SKM-1 treated with dmso at 0.1 percent for 144 hours (cell line): Measurements from ENCODE around the gene SERP2.

ENCODE experiments used
- DNase-seq: peaks from one replicate; lab custom pipeline; 2025; ENCODE audit not compliant: unreplicated experiment; lab: John Stamatoyannopoulos, UW

The SERP2 gene

GRCh38 chr13:44409595-44409994 lies 36.0 kb downstream of the SERP2 start:
- DNase-seq, result no peak

GRCh38 chr13:44410328-44410859 lies 36.8 kb downstream of the SERP2 start:
- no peak for DNase-seq

GRCh38 chr13:44411841-44412240 lies 38.2 kb downstream of the SERP2 start:
- no peak for DNase-seq

- no peak for DNase-seq
These were observed 38.8 kb downstream of the SERP2 start for GRCh38 chr13:44412346-44412935.

- DNase-seq, result no peak
These were observed 39.5 kb downstream of the SERP2 start for GRCh38 chr13:44413095-44413494.

- DNase-seq, result no peak
These were observed 41.1 kb downstream of the SERP2 start for GRCh38 chr13:44414716-44415115.

- no peak for DNase-seq
These were observed 42.2 kb downstream of the SERP2 start for GRCh38 chr13:44415815-44416214.

- peak; percentile 87 for DNase-seq
These were observed 42.7 kb downstream of the SERP2 start for GRCh38 chr13:44416301-44416700.

- DNase-seq, result no peak
These were observed 43.1 kb downstream of the SERP2 start for GRCh38 chr13:44416744-44417143.

GRCh38 chr13:44417446-44417845 lies 43.8 kb downstream of the SERP2 start:
- DNase-seq, result no peak

GRCh38 chr13:44417876-44418275 lies 44.3 kb downstream of the SERP2 start:
- no peak for DNase-seq

GRCh38 chr13:44420376-44421220 lies 47.0 kb downstream of the SERP2 start:
- no peak for DNase-seq

- no peak for DNase-seq
These were observed 48.4 kb downstream of the SERP2 start for GRCh38 chr13:44421853-44422525.

GRCh38 chr13:44422755-44423643 lies 49.4 kb downstream of the SERP2 start:
- no peak for DNase-seq

- DNase-seq, result no peak
These were observed 50.2 kb downstream of the SERP2 start for GRCh38 chr13:44423824-44424223.

- no peak for DNase-seq
These were observed 51.6 kb downstream of the SERP2 start for GRCh38 chr13:44425041-44425814.

GRCh38 chr13:44425815-44426078 lies 52.1 kb downstream of the SERP2 start:
- DNase-seq, result no peak

GRCh38 chr13:44426461-44426860 lies 52.8 kb downstream of the SERP2 start:
- no peak for DNase-seq

- DNase-seq, result no peak
These were observed 55.7 kb downstream of the SERP2 start for GRCh38 chr13:44429311-44429710.

- no peak for DNase-seq
These were observed 57.5 kb downstream of the SERP2 start for GRCh38 chr13:44431150-44431549.
